SHP77 treated with DMSO at 0.1 percent for 48 hours (cell line): ENCODE data around the gene STARD4.
A peak's percentile ranks its signal among the peaks of the same experiment; 100 is the strongest.

ENCODE experiments used
- DNase-seq: peaks from one replicate; lab custom pipeline; 2025; lab: John Stamatoyannopoulos, UW

Gene STARD4

GRCh38 chr5:111469293-111469896 lies 42.9 kb downstream of the STARD4 start:
- no peak for DNase-seq

DNA sequence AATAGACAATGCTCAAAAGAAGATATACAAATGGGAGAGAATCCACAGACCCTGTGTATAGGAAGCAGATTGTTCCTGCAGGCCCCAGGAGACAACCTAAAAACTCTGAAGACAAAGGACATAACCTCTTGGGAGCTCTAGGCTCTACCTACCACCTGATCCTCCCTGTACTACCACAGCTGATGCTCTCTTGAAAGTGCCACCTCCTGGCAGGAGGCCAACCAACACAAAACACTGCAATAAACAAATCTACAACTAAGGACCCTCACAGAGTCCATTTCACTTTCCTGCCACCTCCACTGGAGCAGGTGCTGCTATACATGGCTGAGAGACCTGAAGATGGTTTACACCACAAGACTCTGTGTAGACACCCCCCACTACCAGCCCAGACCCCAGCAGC lies 49.0 kb downstream of the STARD4 start:
- peak; percentile 22 for DNase-seq

DNA sequence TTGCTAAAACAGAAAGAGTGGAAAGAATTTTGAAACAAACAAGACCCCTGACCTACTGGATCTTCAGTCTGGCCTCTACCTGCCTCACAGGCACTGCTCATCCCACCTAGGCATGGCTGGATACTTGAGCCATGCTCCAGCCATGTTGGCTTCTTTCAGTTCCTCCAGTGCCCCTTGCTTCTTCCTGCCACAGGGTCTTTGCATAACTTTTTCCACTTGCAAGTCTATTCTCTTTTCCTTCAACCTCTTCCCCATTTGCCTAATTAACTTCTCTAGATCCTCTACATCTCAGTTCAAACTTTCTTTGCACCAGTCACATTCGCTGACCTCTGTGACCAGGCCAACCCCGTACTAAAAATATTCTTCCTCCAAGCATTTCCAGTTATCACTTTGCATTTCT lies 50.4 kb downstream of the STARD4 start:
- no peak for DNase-seq

DNA sequence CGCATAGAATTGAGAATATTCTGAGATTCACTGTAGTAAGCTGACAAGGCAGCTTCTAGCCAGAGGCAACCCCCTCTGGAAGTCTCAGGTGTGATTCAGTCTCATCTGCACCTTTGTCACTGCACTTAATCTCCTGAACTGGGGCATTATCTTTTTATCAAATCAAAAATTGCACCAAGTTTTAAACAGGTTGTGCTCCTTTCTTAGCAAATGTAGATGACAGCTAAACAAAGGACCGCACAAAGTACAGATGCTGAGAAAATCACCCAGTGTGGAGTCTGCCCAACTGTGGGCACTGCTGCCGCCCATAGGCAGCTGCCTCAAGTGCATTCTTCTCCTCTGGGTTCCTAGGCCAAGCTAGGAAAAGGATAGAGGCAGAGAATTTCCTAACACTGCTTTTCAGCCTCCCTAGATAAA lies 51.1 kb downstream of the STARD4 start:
- peak; percentile 25 for DNase-seq

GRCh38 chr5:111454776-111455175 lies 57.6 kb downstream of the STARD4 start:
- DNase-seq: no peak

- peak; percentile 14 for DNase-seq
These were observed 58.1 kb downstream of the STARD4 start for GRCh38 chr5:111454198-111454622.

DNA sequence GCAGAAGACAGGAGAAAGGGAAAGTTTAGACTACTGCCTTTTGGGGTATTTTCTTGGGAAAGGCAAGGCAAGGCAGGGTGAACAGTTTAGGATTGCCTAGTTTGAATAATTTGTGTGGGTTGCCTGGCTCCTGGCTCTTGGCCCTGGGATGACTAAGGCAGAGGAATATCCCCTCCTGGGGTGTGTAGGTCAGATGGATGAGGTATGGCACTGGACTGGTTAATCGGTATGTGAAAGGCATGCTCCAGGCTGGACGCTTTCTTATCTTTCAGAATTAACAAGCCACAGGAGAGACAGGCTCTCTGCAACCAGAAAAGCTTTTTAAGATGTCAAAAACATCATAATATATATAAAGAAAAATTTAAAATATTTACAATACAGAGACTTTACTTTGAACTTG lies 58.6 kb downstream of the STARD4 start:
- no peak for DNase-seq

DNA sequence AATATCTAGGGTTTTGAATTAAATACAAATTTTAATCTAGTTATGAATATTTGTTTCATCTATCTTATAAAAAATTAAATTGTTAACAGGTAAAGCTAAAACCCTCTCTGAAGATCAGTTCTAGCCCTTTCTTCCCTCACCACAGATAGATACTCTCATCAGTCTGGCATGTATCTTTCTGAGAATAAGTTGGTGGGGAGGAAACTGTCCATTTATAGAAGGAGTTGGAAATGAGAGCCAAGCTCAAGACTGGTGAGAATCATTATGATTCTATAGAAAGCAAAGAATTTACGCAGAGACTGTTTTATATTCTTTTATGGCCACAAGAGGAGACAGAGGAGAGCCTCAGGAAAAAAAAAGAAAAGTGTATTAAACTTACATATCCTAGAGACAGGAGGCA lies 59.0 kb downstream of the STARD4 start:
- no peak for DNase-seq

- DNase-seq: no peak
These were observed 64.5 kb downstream of the STARD4 start for GRCh38 chr5:111447822-111448221.

DNA sequence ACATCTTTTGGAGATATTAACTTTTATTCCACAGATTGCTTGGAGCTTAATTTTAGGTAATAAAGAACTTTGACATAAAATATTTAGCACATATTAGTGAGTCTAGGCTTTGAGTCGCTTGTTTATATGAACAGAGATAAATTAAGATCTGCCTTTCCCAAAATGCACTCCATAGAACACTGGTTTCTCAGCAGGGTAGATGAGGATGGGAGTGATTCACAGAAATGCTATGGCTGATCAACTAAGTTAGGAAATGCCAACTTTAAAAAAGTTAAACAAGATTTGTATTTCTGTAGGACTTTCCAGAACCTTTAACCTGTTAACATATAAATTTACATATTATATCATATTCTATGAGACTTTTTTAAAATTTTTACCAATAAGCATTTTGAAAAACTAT lies 65.2 kb downstream of the STARD4 start:
- DNase-seq: no peak
